HG03520 (cell line): Measurements from ENCODE around the gene DKK3.

Experiments used
- ATAC-seq: cut with Tn5 transposase; IDR thresholded peaks from one replicate; pipeline ENCODE4 v1.9.1; 2021; ENCODE audit warnings: mild to moderate bottlenecking, moderate library complexity; ENCODE audit not compliant: unreplicated experiment

Gene DKK3

GRCh38 chr11:12031856-12032544 lies 23.6 kb upstream of the DKK3 start:
- ATAC-seq: no peak

- ATAC-seq: no peak
Measured at GRCh38 chr11:12029738-12030363, 21.4 kb upstream of the DKK3 start.

GRCh38 chr11:12029119-12029518 lies 20.7 kb upstream of the DKK3 start:
- ATAC-seq: no peak

- no peak for ATAC-seq
Measured at GRCh38 chr11:12028303-12028702, 19.9 kb upstream of the DKK3 start.

- ATAC-seq: no peak
Measured at GRCh38 chr11:12026331-12027211, 18.1 kb upstream of the DKK3 start.

- no peak for ATAC-seq
Measured at GRCh38 chr11:12024254-12024926, 16.0 kb upstream of the DKK3 start.

- ATAC-seq: no peak
Measured at GRCh38 chr11:12023015-12023414, 14.6 kb upstream of the DKK3 start.

- no peak for ATAC-seq
Measured at GRCh38 chr11:12020546-12020945, 12.1 kb upstream of the DKK3 start.

- no peak for ATAC-seq
Measured at GRCh38 chr11:12019866-12020416, 11.5 kb upstream of the DKK3 start.

GRCh38 chr11:12019337-12019736 lies 10.9 kb upstream of the DKK3 start:
- no peak for ATAC-seq

GRCh38 chr11:12017865-12018453 lies 9.5 kb upstream of the DKK3 start:
- no peak for ATAC-seq

- ATAC-seq: no peak
Measured at GRCh38 chr11:12017243-12017678, 8.8 kb upstream of the DKK3 start.

- ATAC-seq: no peak
Measured at GRCh38 chr11:12016246-12016645, 7.8 kb upstream of the DKK3 start.

- ATAC-seq: no peak
Measured at GRCh38 chr11:12015486-12015885, 7.1 kb upstream of the DKK3 start.

- ATAC-seq: no peak
Measured at GRCh38 chr11:12013781-12014180, 5.4 kb upstream of the DKK3 start.

GRCh38 chr11:12009617-12010321 lies 1.3 kb upstream of the DKK3 start:
- ATAC-seq: no peak

- no peak for ATAC-seq
Measured at GRCh38 chr11:12008790-12009616, 577 bp upstream of the DKK3 start.

- ATAC-seq: no peak
Measured at GRCh38 chr11:12007230-12007593, 1.2 kb downstream of the DKK3 start.
